Effector memory CD8-positive, alpha-beta T cell (primary cell): ENCODE results near the gene RIC8B.
A peak's percentile ranks its signal among the peaks of the same experiment; 100 is the strongest.

Source experiments
- ATAC-seq: fragments of 150-1000 bp; cut with Tn5 transposase; replicated peaks from 2 replicates; pipeline ENCODE4 v1.10.0; 2021; ENCODE audit warnings: mild to moderate bottlenecking, moderate library complexity
- DNase-seq, 3 experiments: peaks; one replicate each; pipeline ENCODE4 v3.0.0; 2021
- H3K27ac Mint-ChIP-seq, 2 donors: one replicate each; pipeline ENCODE4 v1.8.0; 2022; ENCODE audit warnings: mild to moderate bottlenecking in 2 of 2, mixed read lengths in 2 of 2, moderate library complexity in 2 of 2
- H3K27me3 Mint-ChIP-seq, 2 donors: one replicate each; pipeline ENCODE4 v1.8.0; 2022; ENCODE audit warnings: mixed read lengths in 2 of 2
- H3K36me3 Mint-ChIP-seq: one replicate; pipeline ENCODE4 v1.8.0; 2022; ENCODE audit warnings: mild to moderate bottlenecking, moderate library complexity, mixed read lengths; ENCODE audit not compliant: insufficient read depth
- H3K4me1 Mint-ChIP-seq, 2 donors: one replicate each; pipeline ENCODE4 v1.8.0; 2022; ENCODE audit warnings: low read depth in 2 of 2, mixed read lengths in 2 of 2
- H3K4me3 Mint-ChIP-seq, 2 donors: one replicate each; pipeline ENCODE4 v1.8.0; 2022; ENCODE audit warnings: mild to moderate bottlenecking in 2 of 2, mixed read lengths in 2 of 2, moderate library complexity in 2 of 2
- H3K9me3 Mint-ChIP-seq, 2 donors: one replicate each; pipeline ENCODE4 v1.8.0; 2022; ENCODE audit warnings: mixed read lengths in 2 of 2

RIC8B gene

GRCh38 chr12:106767206-106767605 is 7.3 kb upstream of the RIC8B start:
- H3K36me3 Mint-ChIP-seq, result no peaks in the 10 kb centered on the region
- no peak for DNase-seq
- H3K27me3 Mint-ChIP-seq, result no peaks in the 10 kb centered on the region
- peaks cover 0 to 7% of the 10 kb centered on the region in 2 donors for H3K4me1 Mint-ChIP-seq
- no peak overlapping the region for H3K27ac Mint-ChIP-seq
- no peak overlapping the region for H3K4me3 Mint-ChIP-seq
- ATAC-seq, result no peak
- H3K9me3 Mint-ChIP-seq, result no peaks in the 10 kb centered on the region

DNA sequence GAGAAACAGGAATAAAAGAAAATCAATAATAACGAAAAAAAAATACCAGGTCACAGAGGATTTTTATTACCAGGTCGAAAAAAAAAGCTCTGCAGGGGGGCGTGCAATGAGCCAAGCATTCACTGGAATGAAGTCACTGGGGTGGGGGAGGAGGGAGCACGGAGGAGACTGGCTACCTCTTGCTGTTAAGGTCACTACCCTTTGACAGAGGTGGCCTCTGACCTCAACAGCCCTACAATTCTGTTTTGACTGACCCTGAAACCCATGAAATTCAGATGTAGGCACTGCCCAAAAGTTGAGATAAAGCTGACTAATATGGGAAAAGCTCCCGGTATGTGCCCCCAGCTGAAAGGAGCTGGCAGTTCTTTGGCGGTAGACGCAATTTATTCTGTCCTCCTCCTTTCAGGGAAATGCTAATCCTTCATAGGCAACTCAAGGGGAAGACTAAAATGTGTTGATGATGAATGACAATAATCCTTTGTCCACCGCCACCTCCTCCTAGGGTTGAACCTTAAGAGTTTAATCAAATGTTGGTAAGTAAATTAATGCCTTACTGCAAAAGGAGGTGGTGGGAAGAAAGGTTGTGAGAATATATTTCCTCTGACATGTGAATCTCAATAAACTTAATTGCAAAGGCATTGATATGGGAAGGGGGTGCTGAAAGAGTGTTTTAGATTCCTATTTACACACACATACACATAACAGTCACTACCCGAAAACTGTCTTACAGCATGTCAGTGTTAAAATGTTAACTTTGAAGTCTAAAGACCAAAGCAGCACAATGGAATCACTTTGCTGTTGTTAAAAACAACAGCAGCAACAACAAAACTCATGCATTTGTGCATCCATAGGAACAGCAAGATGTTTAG is 6.3 kb upstream of the RIC8B start:
- ATAC-seq (no peak), DNase-seq (no peak)
- no peaks in the 10 kb centered on the region for H3K9me3 Mint-ChIP-seq
- H3K4me3 Mint-ChIP-seq, result no peak overlapping the region
- no peaks in the 10 kb centered on the region for H3K36me3 Mint-ChIP-seq
- H3K27ac Mint-ChIP-seq, result no peak overlapping the region
- no peaks in the 10 kb centered on the region for H3K27me3 Mint-ChIP-seq
- H3K4me1 Mint-ChIP-seq, result peaks cover 0 to 7% of the 10 kb centered on the region in 2 donors

GRCh38 chr12:106769078-106769477 is 5.4 kb upstream of the RIC8B start:
- ATAC-seq (no peak), DNase-seq (no peak)
- Mint-ChIP-seq H3K9me3 (no peaks in the 10 kb centered on the region), H3K4me1 (peaks cover 6 to 11% of the 10 kb centered on the region in 2 donors), H3K36me3 (no peaks in the 10 kb centered on the region), H3K27ac (no peak overlapping the region), H3K4me3 (no peak overlapping the region), H3K27me3 (no peaks in the 10 kb centered on the region)

- ATAC-seq (no peak), DNase-seq (no peak)
- H3K27ac Mint-ChIP-seq, result no peak overlapping the region
- H3K4me1 Mint-ChIP-seq, result peaks cover 9 to 14% of the 10 kb centered on the region in 2 donors
- no peaks in the 10 kb centered on the region for H3K27me3 Mint-ChIP-seq
- H3K36me3 Mint-ChIP-seq, result no peaks in the 10 kb centered on the region
- H3K9me3 Mint-ChIP-seq, result no peaks in the 10 kb centered on the region
- H3K4me3 Mint-ChIP-seq, result no peak overlapping the region
Measured at GRCh38 chr12:106769546-106769945, 4.9 kb upstream of the RIC8B start.

DNA sequence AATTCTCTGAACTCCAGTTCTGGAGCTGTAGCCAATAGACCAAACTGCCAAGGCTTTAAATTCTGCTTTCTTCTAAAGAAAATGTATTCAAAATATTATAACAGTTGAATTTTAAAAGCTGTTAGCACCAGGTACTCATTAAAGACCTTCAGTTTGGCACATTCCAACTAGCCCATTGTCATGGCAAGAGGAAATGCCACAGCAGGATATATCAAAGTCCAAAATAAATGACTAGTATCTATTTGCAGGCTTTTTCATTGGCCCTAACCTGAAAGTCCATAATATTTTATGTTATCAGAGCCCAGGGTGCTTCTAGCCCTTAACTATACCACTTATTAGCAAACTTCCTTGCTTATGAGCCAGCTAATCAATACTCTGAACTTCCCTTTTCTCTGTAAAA is 3.1 kb upstream of the RIC8B start:
- no peak overlapping the region for H3K4me3 Mint-ChIP-seq
- H3K4me1 Mint-ChIP-seq, result peaks cover 25% of the 10 kb centered on the region in 2 donors
- ATAC-seq (no peak), DNase-seq (no peak)
- no peaks in the 10 kb centered on the region for H3K27me3 Mint-ChIP-seq
- no peak overlapping the region for H3K27ac Mint-ChIP-seq
- peaks cover 2% of the 10 kb centered on the region for H3K36me3 Mint-ChIP-seq
- no peaks in the 10 kb centered on the region for H3K9me3 Mint-ChIP-seq

DNA sequence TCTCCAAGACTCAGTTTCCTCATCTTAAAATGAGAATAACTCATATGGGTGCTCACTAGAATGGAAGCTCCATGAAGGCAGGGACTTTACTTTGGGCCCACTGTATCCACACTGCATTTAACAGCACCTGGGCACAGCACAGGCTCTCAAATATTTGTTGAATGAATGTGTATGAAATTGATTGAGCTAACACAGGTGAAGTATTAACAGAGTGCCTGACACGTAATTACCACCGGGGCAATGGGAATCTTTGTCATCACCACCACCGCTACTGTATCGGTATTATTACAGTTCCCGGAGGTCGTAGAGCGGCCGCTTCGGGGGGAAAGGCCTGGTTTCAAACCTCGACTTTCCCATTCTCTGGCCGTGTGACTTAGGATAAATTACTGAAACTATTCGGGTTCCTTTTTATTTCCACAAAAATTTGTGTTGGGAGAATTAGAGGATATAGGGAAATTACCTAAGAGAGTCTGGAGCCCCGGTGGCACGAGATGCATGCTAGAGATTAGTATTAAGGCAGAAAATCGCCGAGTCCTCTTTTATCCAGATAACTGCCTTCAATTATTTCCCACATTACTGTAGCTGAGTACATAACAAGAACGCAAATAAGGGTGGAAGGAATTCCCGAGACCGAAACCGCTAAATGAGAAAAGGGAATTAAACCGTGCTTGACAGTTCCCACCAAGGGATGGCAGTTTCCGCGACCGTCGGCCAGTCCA is 1.0 kb upstream of the RIC8B start:
- H3K9me3 Mint-ChIP-seq, result no peaks in the 10 kb centered on the region
- peaks cover 2% of the 10 kb centered on the region for H3K36me3 Mint-ChIP-seq
- peaks cover 34 to 37% of the 10 kb centered on the region in 2 donors for H3K4me1 Mint-ChIP-seq
- peak overlapping the region; percentile 93 to 95 for H3K4me3 Mint-ChIP-seq
- no peaks in the 10 kb centered on the region for H3K27me3 Mint-ChIP-seq
- peak overlapping the region; percentile 99 to 100 for H3K27ac Mint-ChIP-seq
- no peak for DNase-seq
- ATAC-seq, result no peak

- peak in 1 of 3 experiments; percentile 16 for DNase-seq
- H3K27ac Mint-ChIP-seq, result peak overlapping the region; percentile 99 to 100
- peaks cover 36 to 41% of the 10 kb centered on the region in 2 donors for H3K4me1 Mint-ChIP-seq
- peak; percentile 9 for ATAC-seq
- peaks cover 8% of the 10 kb centered on the region for H3K36me3 Mint-ChIP-seq
- H3K27me3 Mint-ChIP-seq, result no peaks in the 10 kb centered on the region
- H3K9me3 Mint-ChIP-seq, result no peaks in the 10 kb centered on the region
- peak overlapping the region; percentile 93 to 95 for H3K4me3 Mint-ChIP-seq
Measured at GRCh38 chr12:106774808-106775524, 484 bp downstream of the RIC8B start.

DNA sequence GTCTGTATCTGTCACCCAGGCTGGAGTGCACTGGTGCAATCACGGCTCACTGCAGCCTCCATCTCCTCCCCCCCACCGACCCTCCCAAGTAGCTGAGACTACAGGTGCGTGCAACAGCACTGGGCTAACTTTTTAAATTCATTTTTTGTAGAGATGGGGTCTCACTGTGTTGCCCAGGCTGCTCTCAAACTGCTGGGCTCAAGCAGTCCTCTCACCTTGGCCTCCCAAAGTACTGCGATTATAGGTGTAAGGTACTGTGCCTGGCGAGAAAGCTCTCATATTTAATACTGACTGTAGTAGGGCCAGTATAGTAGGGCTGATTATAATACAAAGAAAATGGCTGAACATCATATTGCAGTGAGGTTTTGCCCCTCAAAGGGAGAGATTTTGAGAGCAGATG is 2.4 kb downstream of the RIC8B start:
- Mint-ChIP-seq H3K4me1 (peaks cover 36 to 48% of the 10 kb centered on the region in 2 donors), H3K27ac (no peak overlapping the region), H3K9me3 (no peaks in the 10 kb centered on the region), H3K36me3 (peaks cover 10% of the 10 kb centered on the region), H3K27me3 (no peaks in the 10 kb centered on the region), H3K4me3 (peak overlapping the region in 1 of 2 donors; percentile 95)
- ATAC-seq, result no peak
- no peak for DNase-seq

DNA sequence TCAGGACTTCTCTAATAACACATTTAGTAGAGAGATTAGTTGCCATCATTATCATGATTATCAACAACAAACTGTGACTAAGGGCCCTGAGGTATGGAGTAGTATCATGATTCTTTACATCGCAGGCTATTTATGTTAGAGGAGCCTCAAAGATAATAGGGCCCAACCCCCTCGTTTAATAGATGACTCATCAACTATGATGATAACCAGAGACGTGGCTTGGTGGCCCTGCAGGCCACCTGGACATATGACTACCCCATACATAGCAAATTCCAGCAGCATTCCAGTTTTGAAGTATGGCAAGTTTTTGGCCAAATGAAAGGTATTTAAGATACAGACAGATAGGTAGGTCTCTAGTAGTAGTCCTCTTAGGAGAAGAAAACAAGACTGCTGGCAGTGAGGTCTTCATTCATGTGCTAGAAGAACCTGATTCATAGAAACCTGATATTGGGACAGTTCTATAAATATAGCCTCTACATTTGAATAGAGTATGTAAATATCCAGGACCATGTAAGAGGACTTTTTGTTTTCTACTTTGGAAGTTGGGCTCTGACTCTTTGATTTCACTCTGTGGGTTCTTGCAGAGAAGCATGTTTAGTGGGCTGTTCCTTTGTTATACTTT is 5.6 kb downstream of the RIC8B start:
- H3K27ac Mint-ChIP-seq, result peak overlapping the region in 1 of 2 donors; percentile 12
- peaks cover 36 to 49% of the 10 kb centered on the region in 2 donors for H3K4me1 Mint-ChIP-seq
- no peak for DNase-seq

GRCh38 chr12:106782619-106783018 is 8.1 kb downstream of the RIC8B start:
- peak overlapping the region in 1 of 2 donors; percentile 17 for H3K27ac Mint-ChIP-seq
- H3K4me3 Mint-ChIP-seq, result no peak overlapping the region
- H3K27me3 Mint-ChIP-seq, result no peaks in the 10 kb centered on the region
- no peaks in the 10 kb centered on the region for H3K9me3 Mint-ChIP-seq
- ATAC-seq (no peak), DNase-seq (no peak)
- H3K4me1 Mint-ChIP-seq, result peaks cover 18 to 35% of the 10 kb centered on the region in 2 donors
- peaks cover 18% of the 10 kb centered on the region for H3K36me3 Mint-ChIP-seq

More for the DNA sequence above, 5.6 kb downstream of the RIC8B start:
- ATAC-seq, result no peak
- no peaks in the 10 kb centered on the region for H3K9me3 Mint-ChIP-seq
- peaks cover 9% of the 10 kb centered on the region for H3K36me3 Mint-ChIP-seq
- no peak overlapping the region for H3K4me3 Mint-ChIP-seq
- no peaks in the 10 kb centered on the region for H3K27me3 Mint-ChIP-seq

DNA sequence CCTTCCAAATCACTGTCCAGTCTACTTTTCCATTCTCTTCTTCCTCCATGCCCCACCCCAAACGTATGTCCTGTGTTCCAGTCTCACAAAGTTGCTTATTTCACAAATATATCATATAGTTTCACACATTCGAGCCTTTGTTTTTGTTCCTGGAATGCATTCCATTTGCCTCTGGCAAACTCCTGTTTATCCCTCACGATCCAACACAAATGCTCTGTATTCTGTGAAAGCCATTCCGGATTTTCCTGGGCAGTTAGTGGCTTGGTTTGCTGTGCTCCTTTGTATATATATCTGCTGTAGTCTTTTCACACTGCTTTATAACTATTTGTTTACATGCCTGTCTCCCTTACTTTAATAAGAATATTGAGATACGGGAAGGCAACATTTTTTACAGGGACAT is 9.0 kb downstream of the RIC8B start:
- peaks cover 18% of the 10 kb centered on the region for H3K36me3 Mint-ChIP-seq
- no peak overlapping the region for H3K27ac Mint-ChIP-seq
- no peaks in the 10 kb centered on the region for H3K9me3 Mint-ChIP-seq
- H3K4me3 Mint-ChIP-seq, result no peak overlapping the region
- ATAC-seq (no peak), DNase-seq (no peak)
- peaks cover 16 to 29% of the 10 kb centered on the region in 2 donors for H3K4me1 Mint-ChIP-seq
- no peaks in the 10 kb centered on the region for H3K27me3 Mint-ChIP-seq

DNA sequence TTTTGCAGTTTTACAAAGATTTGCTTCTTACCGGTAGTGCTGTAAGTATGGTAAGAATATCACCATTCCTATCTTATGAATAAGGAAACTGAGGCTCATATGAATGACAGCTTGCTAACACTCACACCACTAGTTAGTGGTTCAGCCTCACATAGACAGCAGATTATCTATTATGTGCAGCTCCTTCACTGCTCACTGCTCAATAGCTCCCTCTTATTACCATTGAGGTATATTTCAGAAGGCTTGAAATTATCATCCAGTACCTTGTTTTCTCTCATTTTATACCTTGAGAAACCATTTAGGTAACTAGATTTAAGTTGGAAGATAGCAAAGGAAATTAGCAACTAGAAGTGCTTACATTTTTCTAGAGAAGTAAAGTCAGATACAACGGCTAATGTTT is 15.5 kb downstream of the RIC8B start:
- H3K36me3 Mint-ChIP-seq, result peaks cover 21% of the 10 kb centered on the region
- DNase-seq, result no peak
- H3K4me3 Mint-ChIP-seq, result no peak overlapping the region
- peaks cover 10 to 14% of the 10 kb centered on the region in 2 donors for H3K4me1 Mint-ChIP-seq
- no peaks in the 10 kb centered on the region for H3K27me3 Mint-ChIP-seq
- H3K27ac Mint-ChIP-seq, result no peak overlapping the region
- ATAC-seq, result no peak
- H3K9me3 Mint-ChIP-seq, result no peaks in the 10 kb centered on the region

DNA sequence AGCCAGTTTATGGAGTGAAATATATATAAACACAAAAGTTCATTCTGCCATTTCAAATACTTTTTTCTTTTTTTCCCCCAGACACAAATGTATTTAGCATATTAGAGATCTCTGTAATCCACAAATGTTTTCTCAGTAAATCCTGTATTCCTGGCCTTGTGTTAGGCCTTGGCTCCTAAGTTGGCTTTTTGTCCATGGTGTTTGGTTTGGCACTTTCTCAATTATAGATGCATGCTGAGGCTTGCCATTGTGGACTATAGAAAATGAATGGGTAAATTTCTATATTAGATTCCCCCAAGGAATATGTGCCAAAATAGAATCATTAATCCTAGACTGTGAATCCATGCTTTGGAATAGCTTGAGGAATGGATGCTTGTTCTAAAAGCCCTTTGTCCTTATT is 17.0 kb downstream of the RIC8B start:
- Mint-ChIP-seq H3K9me3 (no peaks in the 10 kb centered on the region), H3K4me1 (peaks cover 10 to 14% of the 10 kb centered on the region in 2 donors), H3K4me3 (no peak overlapping the region), H3K27me3 (no peaks in the 10 kb centered on the region), H3K36me3 (peaks cover 16% of the 10 kb centered on the region), H3K27ac (no peak overlapping the region)
- ATAC-seq (no peak), DNase-seq (no peak)
